Neural cell (in vitro differentiated cells): ENCODE data around the gene ITM2C. TPM values are rescaled to one million over a fixed set of nuclear protein-coding genes. Genes with fewer than 3 reads are reported as not detected.

Experiments
- H2AFZ ChIP-seq: fragments of 200-600, 300-800 bp; sonication (generic), shearing (Covaris generic); 2 replicates; pipeline ENCODE4 v1.6.0; 2014; ENCODE audit warnings: low read depth, mild to moderate bottlenecking, antibody characterized with exemption, low read length, moderate library complexity
- H3F3A ChIP-seq: fragments of 200-600 bp; shearing (Covaris generic); 2 replicates; pipeline ENCODE4 v1.6.1; 2016; ENCODE audit warnings: mild to moderate bottlenecking, moderate library complexity, mixed read lengths, antibody characterized with exemption, low read length; ENCODE audit not compliant: insufficient read depth, poor library complexity, severe bottlenecking
- H3K27ac ChIP-seq: fragments of 200-600, 300-800 bp; sonication (generic), shearing (Covaris generic); 2 replicates; pipeline ENCODE4 v1.5.1; 2014; ENCODE audit warnings: mild to moderate bottlenecking, low read length, moderate library complexity
- H3K27me3 ChIP-seq: fragments of 300-800, 200-600 bp; sonication (generic), shearing (Covaris generic); 2 replicates; pipeline ENCODE4 v1.6.0; 2014; ENCODE audit warnings: mild to moderate bottlenecking, low read depth, low read length, moderate library complexity; ENCODE audit not compliant: insufficient read depth
- H3K36me3 ChIP-seq: fragments of 300-800, 200-600 bp; sonication (generic), shearing (Covaris generic); 2 replicates; pipeline ENCODE4 v1.5.1; 2014; ENCODE audit warnings: mild to moderate bottlenecking, antibody characterized with exemption, low read length, moderate library complexity; ENCODE audit not compliant: insufficient read depth
- H3K4me2 ChIP-seq: fragments of 300-800, 200-600 bp; sonication (generic), shearing (Covaris generic); 2 replicates; pipeline ENCODE4 v1.6.0; 2014; ENCODE audit warnings: mild to moderate bottlenecking, low read length
- H3K4me3 ChIP-seq: fragments of 300-800, 200-600 bp; sonication (generic), shearing (Covaris generic); 2 replicates; pipeline ENCODE4 v1.5.1; 2014; ENCODE audit warnings: mild to moderate bottlenecking, low read length, moderate library complexity
- H3K79me2 ChIP-seq: fragments of 200-600 bp; shearing (Covaris generic); replicated peaks from 2 replicates; pipeline ENCODE4 v1.6.0; 2014; ENCODE audit warnings: mild to moderate bottlenecking, low read length, moderate library complexity; ENCODE audit not compliant: insufficient read depth
- H3K9ac ChIP-seq: fragments of 300-800, 200-600 bp; sonication (generic), shearing (Covaris generic); 2 replicates; pipeline ENCODE4 v1.6.1; 2016; ENCODE audit warnings: mild to moderate bottlenecking, low read length, mixed read lengths
- H3K9me2 ChIP-seq: fragments of 200-600 bp; shearing (Covaris generic); 2 replicates; pipeline ENCODE4 v1.6.1; 2016; ENCODE audit warnings: mild to moderate bottlenecking, low read length, mixed read lengths; ENCODE audit not compliant: insufficient read depth
- H3K9me3 ChIP-seq: fragments of 200-600, 300-800 bp; sonication (generic), shearing (Covaris generic); 2 replicates; pipeline ENCODE4 v1.6.1; 2016; ENCODE audit warnings: mild to moderate bottlenecking, mixed run types, low read length, moderate library complexity, mixed read lengths
- H4K20me1 ChIP-seq: fragments of 200-600 bp; shearing (Covaris generic); 2 replicates; pipeline ENCODE4 v1.6.1; 2016; ENCODE audit warnings: mild to moderate bottlenecking, mixed run types; ENCODE audit not compliant: insufficient read depth
- CTCF ChIP-seq: fragments of 450-650 bp; IDR thresholded peaks from 2 replicates; pipeline ENCODE4 v1.5.1; 2014; ENCODE audit warnings: antibody characterized with exemption, mild to moderate bottlenecking, moderate library complexity; ENCODE audit not compliant: poor library complexity, severe bottlenecking
- EP300 ChIP-seq: fragments of 450-650 bp; conservative IDR thresholded peaks from 2 replicates; pipeline ENCODE4 v1.6.1; 2014; ENCODE audit warnings: antibody characterized with exemption, mild to moderate bottlenecking, moderate library complexity; ENCODE audit not compliant: poor library complexity, severe bottlenecking
- EZH2 ChIP-seq: fragments of 200-600, 300-800 bp; shearing (Covaris generic), sonication (generic); IDR thresholded peaks from 2 replicates; pipeline ENCODE4 v1.6.1; 2014; ENCODE audit warnings: antibody characterized with exemption, low read length, borderline replicate concordance, mild to moderate bottlenecking; ENCODE audit not compliant: insufficient read depth, poor library complexity, severe bottlenecking
- MXI1 ChIP-seq: fragments of 450-650 bp; conservative IDR thresholded peaks from 2 replicates; pipeline ENCODE4 v1.6.1; 2014; ENCODE audit warnings: antibody characterized with exemption, mild to moderate bottlenecking; ENCODE audit not compliant: poor library complexity, severe bottlenecking
- POLR2AphosphoS5 ChIP-seq: IDR thresholded peaks from 2 replicates; pipeline ENCODE4 v1.6.1; 2012
- RAD21 ChIP-seq: fragments of 450-650 bp; conservative IDR thresholded peaks from 2 replicates; pipeline ENCODE4 v1.6.1; 2014; ENCODE audit warnings: antibody characterized with exemption, mild to moderate bottlenecking, moderate library complexity
- REST ChIP-seq: IDR thresholded peaks from 2 replicates; pipeline ENCODE4 v1.6.1; 2012; ENCODE audit warnings: borderline replicate concordance
- SMC3 ChIP-seq: fragments of 450-650 bp; conservative IDR thresholded peaks from 2 replicates; pipeline ENCODE4 v1.6.1; 2014; ENCODE audit warnings: antibody characterized with exemption, mild to moderate bottlenecking, moderate library complexity; ENCODE audit not compliant: poor library complexity
- TAF1 ChIP-seq: IDR thresholded peaks from 2 replicates; pipeline ENCODE4 v1.6.1; 2012; ENCODE audit warnings: low read depth
- polyA plus RNA-seq: library from polyadenylated mRNA; depleted of rRNA; stranded (reverse); fragments of >200 nt; gene quantifications from 2 replicates; pipeline ENCODE4 v1.2.3, GENCODE V29; 2014

The ITM2C gene
- polyA plus RNA-seq, 1 donor from 2014 or later: 186 TPM

- Histone ChIP-seq H3K36me3 (no peaks in the 10 kb centered on the region), H3K9me2 (no peaks in the 10 kb centered on the region), H3K9me3 (no peaks in the 10 kb centered on the region), H2AFZ (no peak overlapping the region), H3K27ac (no peak overlapping the region), H3K4me3 (no peak overlapping the region), H4K20me1 (no peaks in the 10 kb centered on the region), H3F3A (no peaks in the 10 kb centered on the region), H3K9ac (no peak overlapping the region), H3K79me2 (no peaks in the 10 kb centered on the region), H3K4me2 (no peak overlapping the region), H3K27me3 (no peaks in the 10 kb centered on the region)
- TF ChIP-seq RAD21: no peak
- no peak for TF ChIP-seq EZH2
- no peak for TF ChIP-seq POLR2AphosphoS5
- no peak for TF ChIP-seq MXI1
- no peak for TF ChIP-seq SMC3
- no peak for TF ChIP-seq CTCF
- TF ChIP-seq TAF1: no peak
- no peak for TF ChIP-seq REST
- TF ChIP-seq EP300: no peak
Observed at GRCh38 chr2:230908595-230909191, 44.0 kb downstream of the ITM2C start.

GRCh38 chr2:230909841-230910545 lies 45.3 kb downstream of the ITM2C start:
- no peak overlapping the region for H3K4me3 ChIP-seq
- no peaks in the 10 kb centered on the region for H3K9me2 ChIP-seq
- H3K4me2 ChIP-seq: no peak overlapping the region
- no peaks in the 10 kb centered on the region for H3K27me3 ChIP-seq
- no peak overlapping the region for H3K9ac ChIP-seq
- H3K9me3 ChIP-seq: no peaks in the 10 kb centered on the region
- no peaks in the 10 kb centered on the region for H3K36me3 ChIP-seq
- H3K27ac ChIP-seq: no peak overlapping the region
- H4K20me1 ChIP-seq: no peaks in the 10 kb centered on the region
- H3F3A ChIP-seq: no peaks in the 10 kb centered on the region
- H2AFZ ChIP-seq: no peak overlapping the region
- TF ChIP-seq EP300: no peak
- no peak for TF ChIP-seq TAF1
- no peak for TF ChIP-seq EZH2
- no peak for TF ChIP-seq SMC3
- TF ChIP-seq CTCF: no peak
- TF ChIP-seq RAD21: no peak
- no peak for TF ChIP-seq REST
- TF ChIP-seq POLR2AphosphoS5: no peak
- TF ChIP-seq MXI1: no peak
- no peaks in the 10 kb centered on the region for H3K79me2 ChIP-seq
